Measurements from ENCODE around the gene RARRES1. TPM values are rescaled to one million over a fixed set of nuclear protein-coding genes. Genes with fewer than 3 reads are reported as not detected.
A peak's percentile ranks its signal among the peaks of the same experiment; 100 is the strongest.

Gene RARRES1
- total RNA-seq, 1 experiment from 2014 or later: not detected

- H3K4me3 ChIP-seq (ENCODE audit: low read depth, low read length, poor library complexity, severe bottlenecking): no peak overlapping the region
- ChIA-PET CTCF (no interaction called here), POLR2A (ENCODE audit: low non-redundant PET) (no interaction called here)
- no peak for TF ChIP-seq EZH2 (IDR thresholded peaks at IDR 0.05; ENCODE audit: borderline replicate concordance, low read depth, low read length, poor library complexity, severe bottlenecking)
- TF ChIP-seq CTCF (conservative IDR thresholded peaks at IDR 0.05; ENCODE audit: low read depth, low read length): no peak
- H3K27me3 ChIP-seq (replicated peaks; ENCODE audit: insufficient read depth, low read depth, low read length, poor library complexity): no peaks in the 10 kb centered on the region
- intact Hi-C loops (cut with micrococcal nuclease; ENCODE audit: unreplicated experiment): loop anchor here (5.0 kb wide), 1 partner anchor 43 kb away; no protein-coding TSS in a partner anchor
- no peak overlapping the region for H3K27ac ChIP-seq (ENCODE audit: low read depth, low read length, poor library complexity, severe bottlenecking)
- H3K36me3 ChIP-seq (ENCODE audit: insufficient read depth, low read length, poor library complexity, severe bottlenecking): no peaks in the 10 kb centered on the region
- H3K4me1 ChIP-seq (ENCODE audit: insufficient read depth, low read length, poor library complexity, severe bottlenecking): peaks cover 14% of the 10 kb centered on the region
- DNase-seq (ENCODE audit: low spot score): no peak
- no peaks in the 10 kb centered on the region for H3K9me3 ChIP-seq (ENCODE audit: low read depth, low read length, poor library complexity, severe bottlenecking)
- BruUV-seq (replicated peaks): no TSS peak
These were observed 12.5 kb upstream of the RARRES1 start for GRCh38 chr3:158744567-158745288.

DNA sequence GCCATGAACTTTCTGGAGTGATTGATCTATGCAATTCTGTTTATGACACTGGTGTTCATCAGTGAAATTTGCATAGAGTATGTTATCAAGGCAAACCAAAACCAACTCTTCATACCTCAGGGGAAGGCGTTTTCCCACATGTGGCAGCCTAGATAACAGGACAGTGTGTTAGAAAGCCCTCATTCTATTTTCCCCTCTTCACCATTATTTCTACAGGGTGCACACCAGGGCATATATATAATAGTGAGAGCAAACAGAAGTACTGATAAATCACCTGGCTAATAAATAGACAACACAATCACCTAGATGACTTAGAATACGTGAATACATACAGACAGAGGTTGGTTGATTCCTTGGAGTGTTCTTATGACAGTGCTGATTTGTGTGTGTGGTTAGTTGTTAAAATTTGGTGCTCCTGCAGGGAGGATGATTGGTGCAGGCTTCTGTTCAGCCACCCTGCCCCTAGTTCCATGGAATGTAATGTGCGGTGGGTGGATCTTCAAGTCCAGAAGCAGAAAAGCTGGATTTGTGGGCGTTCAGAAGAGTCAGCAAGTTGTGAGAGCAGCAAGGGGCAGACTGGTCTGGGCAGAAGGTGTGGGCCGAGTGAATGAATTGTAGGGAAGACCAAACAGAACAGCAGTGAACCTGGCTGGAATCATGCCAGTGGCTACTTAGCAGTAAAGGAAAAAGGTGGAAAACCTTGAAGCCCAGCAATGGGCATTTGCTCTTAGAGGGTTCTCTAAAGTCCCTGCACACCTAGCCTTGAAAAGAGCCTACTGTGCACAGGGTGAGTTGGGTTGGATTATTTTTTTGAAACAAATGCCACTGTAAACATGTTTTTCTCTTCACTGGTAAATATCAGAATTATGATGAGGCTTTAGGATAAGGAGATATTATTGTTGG lies 11.7 kb upstream of the RARRES1 start:
- Histone ChIP-seq H3K27ac (ENCODE audit: low read depth, low read length, poor library complexity, severe bottlenecking) (peak overlapping the region; percentile 49), H3K4me3 (ENCODE audit: low read depth, low read length, poor library complexity, severe bottlenecking) (no peak overlapping the region), H3K9me3 (ENCODE audit: low read depth, low read length, poor library complexity, severe bottlenecking) (no peaks in the 10 kb centered on the region), H3K4me1 (ENCODE audit: insufficient read depth, low read length, poor library complexity, severe bottlenecking) (peaks cover 14% of the 10 kb centered on the region), H3K36me3 (ENCODE audit: insufficient read depth, low read length, poor library complexity, severe bottlenecking) (no peaks in the 10 kb centered on the region), H3K27me3 (replicated peaks; ENCODE audit: insufficient read depth, low read depth, low read length, poor library complexity) (no peaks in the 10 kb centered on the region)
- DNase-seq (ENCODE audit: low spot score): peak; percentile 8
- ChIA-PET CTCF (no interaction called here), POLR2A (ENCODE audit: low non-redundant PET) (no interaction called here)
- intact Hi-C loops (cut with micrococcal nuclease; ENCODE audit: unreplicated experiment): loop anchor here (5.0 kb wide), 1 partner anchor 43 kb away; no protein-coding TSS in a partner anchor
- no TSS peak for BruUV-seq (replicated peaks)
- TF ChIP-seq EZH2 (IDR thresholded peaks at IDR 0.05; ENCODE audit: borderline replicate concordance, low read depth, low read length, poor library complexity, severe bottlenecking): no peak

- intact Hi-C loops (cut with micrococcal nuclease; ENCODE audit: unreplicated experiment): loop anchor here (5.0 kb wide), 1 partner anchor 44 kb away; no protein-coding TSS in a partner anchor
- Histone ChIP-seq H3K4me1 (ENCODE audit: insufficient read depth, low read length, poor library complexity, severe bottlenecking) (peaks cover 21% of the 10 kb centered on the region), H3K4me3 (ENCODE audit: low read depth, low read length, poor library complexity, severe bottlenecking) (no peak overlapping the region), H3K9me3 (ENCODE audit: low read depth, low read length, poor library complexity, severe bottlenecking) (no peaks in the 10 kb centered on the region), H3K27ac (ENCODE audit: low read depth, low read length, poor library complexity, severe bottlenecking) (peak overlapping the region; percentile 49), H3K27me3 (replicated peaks; ENCODE audit: insufficient read depth, low read depth, low read length, poor library complexity) (no peaks in the 10 kb centered on the region), H3K36me3 (ENCODE audit: insufficient read depth, low read length, poor library complexity, severe bottlenecking) (no peaks in the 10 kb centered on the region)
- TF ChIP-seq EZH2 (IDR thresholded peaks at IDR 0.05; ENCODE audit: borderline replicate concordance, low read depth, low read length, poor library complexity, severe bottlenecking): no peak
- TF ChIP-seq CTCF (conservative IDR thresholded peaks at IDR 0.05; ENCODE audit: low read depth, low read length): no peak
- CTCF ChIA-PET: no interaction called here
- POLR2A ChIA-PET (ENCODE audit: low non-redundant PET): no interaction called here
- BruUV-seq (replicated peaks): no TSS peak
- peak; percentile 69 for DNase-seq (ENCODE audit: low spot score)
These were observed 10.8 kb upstream of the RARRES1 start for GRCh38 chr3:158742871-158743663.
